Nephron (organoid): ENCODE results near the gene IL13RA2.
A peak's percentile ranks its signal among the peaks of the same experiment; 100 is the strongest.

Experiments
- H3K27ac Mint-ChIP-seq, 3 experiments: 2 replicates each; pipeline ENCODE4 v1.8.0; 2020; ENCODE audit warnings: mixed read lengths in 3 of 3, mild to moderate bottlenecking in 2 of 3, moderate library complexity in 1 of 3
- H3K27me3 Mint-ChIP-seq: 2 replicates; pipeline ENCODE4 v1.8.0; 2021; ENCODE audit warnings: low read depth, mild to moderate bottlenecking, moderate library complexity, mixed read lengths
- H3K36me3 Mint-ChIP-seq: 2 replicates; pipeline ENCODE4 v1.8.0; 2020; ENCODE audit warnings: low read depth, mixed read lengths
- H3K4me1 Mint-ChIP-seq: 2 replicates; pipeline ENCODE4 v1.8.0; 2020; ENCODE audit warnings: mixed read lengths
- H3K4me3 Mint-ChIP-seq, 3 experiments: 2 replicates each; pipeline ENCODE4 v1.8.0; 2020; ENCODE audit warnings: mild to moderate bottlenecking in 3 of 3, mixed read lengths in 3 of 3, moderate library complexity in 2 of 3
- H3K9me3 Mint-ChIP-seq: 2 replicates; pipeline ENCODE4 v1.8.0; 2020; ENCODE audit warnings: mixed read lengths
- TF ChIP-seq, protein P1 (sequence below), 3 experiments: fragments of 200-600 bp; sonication (generic); IDR thresholded peaks; one replicate each; pipeline ENCODE4 v1.5.0; 2021; ENCODE audit warnings: antibody characterized with exemption in 3 of 3; ENCODE audit not compliant: unreplicated experiment in 3 of 3

The IL13RA2 gene, protein sequence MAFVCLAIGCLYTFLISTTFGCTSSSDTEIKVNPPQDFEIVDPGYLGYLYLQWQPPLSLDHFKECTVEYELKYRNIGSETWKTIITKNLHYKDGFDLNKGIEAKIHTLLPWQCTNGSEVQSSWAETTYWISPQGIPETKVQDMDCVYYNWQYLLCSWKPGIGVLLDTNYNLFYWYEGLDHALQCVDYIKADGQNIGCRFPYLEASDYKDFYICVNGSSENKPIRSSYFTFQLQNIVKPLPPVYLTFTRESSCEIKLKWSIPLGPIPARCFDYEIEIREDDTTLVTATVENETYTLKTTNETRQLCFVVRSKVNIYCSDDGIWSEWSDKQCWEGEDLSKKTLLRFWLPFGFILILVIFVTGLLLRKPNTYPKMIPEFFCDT

DNA sequence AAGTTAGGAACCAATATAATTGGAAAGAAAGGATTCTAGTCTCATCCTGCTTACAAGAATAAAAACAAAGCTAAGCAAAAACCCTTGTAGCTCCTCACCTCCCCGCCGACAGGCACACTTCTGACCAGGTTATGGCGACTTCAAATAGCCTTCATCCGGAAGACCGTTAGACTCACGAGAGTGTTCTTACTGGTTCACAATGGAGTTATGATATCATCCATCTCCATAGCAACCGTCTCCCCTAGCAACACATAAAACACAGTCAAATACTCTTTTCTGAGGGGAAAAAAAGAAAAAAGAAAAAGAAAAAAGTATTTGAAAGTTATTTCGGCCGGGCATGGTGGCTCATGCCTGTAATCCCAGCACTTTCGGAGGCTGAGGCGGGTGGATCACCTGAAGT lies at the start of gene IL13RA2:
TSS of gene IL13RA2 (minus strand) at position 162 of the 400 bp plus-strand sequence. CDS start 347 bp downstream, outside the sequence.
- H3K4me1 Mint-ChIP-seq: peaks cover 6% of the 10 kb centered on the region
- H3K36me3 Mint-ChIP-seq: no peaks in the 10 kb centered on the region
- TF ChIP-seq, protein P1, sequence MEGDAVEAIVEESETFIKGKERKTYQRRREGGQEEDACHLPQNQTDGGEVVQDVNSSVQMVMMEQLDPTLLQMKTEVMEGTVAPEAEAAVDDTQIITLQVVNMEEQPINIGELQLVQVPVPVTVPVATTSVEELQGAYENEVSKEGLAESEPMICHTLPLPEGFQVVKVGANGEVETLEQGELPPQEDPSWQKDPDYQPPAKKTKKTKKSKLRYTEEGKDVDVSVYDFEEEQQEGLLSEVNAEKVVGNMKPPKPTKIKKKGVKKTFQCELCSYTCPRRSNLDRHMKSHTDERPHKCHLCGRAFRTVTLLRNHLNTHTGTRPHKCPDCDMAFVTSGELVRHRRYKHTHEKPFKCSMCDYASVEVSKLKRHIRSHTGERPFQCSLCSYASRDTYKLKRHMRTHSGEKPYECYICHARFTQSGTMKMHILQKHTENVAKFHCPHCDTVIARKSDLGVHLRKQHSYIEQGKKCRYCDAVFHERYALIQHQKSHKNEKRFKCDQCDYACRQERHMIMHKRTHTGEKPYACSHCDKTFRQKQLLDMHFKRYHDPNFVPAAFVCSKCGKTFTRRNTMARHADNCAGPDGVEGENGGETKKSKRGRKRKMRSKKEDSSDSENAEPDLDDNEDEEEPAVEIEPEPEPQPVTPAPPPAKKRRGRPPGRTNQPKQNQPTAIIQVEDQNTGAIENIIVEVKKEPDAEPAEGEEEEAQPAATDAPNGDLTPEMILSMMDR (IDR thresholded peaks at IDR 0.05; ENCODE audit: unreplicated experiment in 3 of 3): no peak
- no peak within 1 kb of the TSS for H3K27ac Mint-ChIP-seq
- H3K4me3 Mint-ChIP-seq: no peak within 1 kb of the TSS
- no peaks in the 10 kb centered on the region for H3K9me3 Mint-ChIP-seq
- H3K27me3 Mint-ChIP-seq: no peaks in the 10 kb centered on the region

GRCh38 chrX:115065304-115065703 lies 47.9 kb upstream of the IL13RA2 start:
- H3K27ac Mint-ChIP-seq: no peak overlapping the region

DNA sequence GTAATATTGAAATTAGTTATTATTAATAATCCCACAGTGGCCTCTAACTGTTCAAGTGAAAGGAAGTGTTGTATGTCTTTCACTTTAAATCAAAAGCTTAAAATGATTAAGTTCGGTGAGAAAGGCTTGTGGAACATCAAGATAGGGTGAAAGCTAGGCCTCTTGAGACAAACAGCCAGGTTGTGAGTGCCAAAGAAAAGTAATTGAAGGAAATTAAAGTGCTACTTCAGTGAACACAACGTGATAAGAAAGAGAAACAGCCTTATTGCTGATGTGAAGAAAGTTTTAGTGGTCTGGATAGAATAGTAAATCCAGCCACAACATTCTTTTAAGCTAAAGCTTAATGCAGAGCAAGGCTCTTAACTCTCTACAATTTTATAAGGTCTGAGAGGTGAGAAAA lies 42.6 kb upstream of the IL13RA2 start:
- TF ChIP-seq, protein P1 (IDR thresholded peaks at IDR 0.05; ENCODE audit: unreplicated experiment in 3 of 3): no peak
- Mint-ChIP-seq H3K27ac (peak overlapping the region in 2 of 3 experiments; percentile 20 to 26), H3K4me1 (peaks cover 20% of the 10 kb centered on the region), H3K4me3 (no peak overlapping the region), H3K36me3 (no peaks in the 10 kb centered on the region), H3K9me3 (peaks cover 16% of the 10 kb centered on the region), H3K27me3 (no peaks in the 10 kb centered on the region)

More at GRCh38 chrX:115065304-115065703, 47.9 kb upstream of the IL13RA2 start:
- Mint-ChIP-seq H3K36me3 (no peaks in the 10 kb centered on the region), H3K9me3 (peaks cover 12% of the 10 kb centered on the region), H3K4me3 (no peak overlapping the region), H3K4me1 (peaks cover 23% of the 10 kb centered on the region), H3K27me3 (no peaks in the 10 kb centered on the region)
- TF ChIP-seq, protein P1 (IDR thresholded peaks at IDR 0.05; ENCODE audit: unreplicated experiment in 3 of 3): no peak

GRCh38 chrX:115058276-115058675 lies 40.9 kb upstream of the IL13RA2 start:
- Mint-ChIP-seq H3K4me3 (no peak overlapping the region), H3K36me3 (no peaks in the 10 kb centered on the region), H3K4me1 (peaks cover 20% of the 10 kb centered on the region), H3K9me3 (peaks cover 13% of the 10 kb centered on the region), H3K27me3 (no peaks in the 10 kb centered on the region), H3K27ac (peak overlapping the region in 2 of 3 experiments; percentile 65 to 79)
- TF ChIP-seq, protein P1 (IDR thresholded peaks at IDR 0.05; ENCODE audit: unreplicated experiment in 3 of 3): no peak

DNA sequence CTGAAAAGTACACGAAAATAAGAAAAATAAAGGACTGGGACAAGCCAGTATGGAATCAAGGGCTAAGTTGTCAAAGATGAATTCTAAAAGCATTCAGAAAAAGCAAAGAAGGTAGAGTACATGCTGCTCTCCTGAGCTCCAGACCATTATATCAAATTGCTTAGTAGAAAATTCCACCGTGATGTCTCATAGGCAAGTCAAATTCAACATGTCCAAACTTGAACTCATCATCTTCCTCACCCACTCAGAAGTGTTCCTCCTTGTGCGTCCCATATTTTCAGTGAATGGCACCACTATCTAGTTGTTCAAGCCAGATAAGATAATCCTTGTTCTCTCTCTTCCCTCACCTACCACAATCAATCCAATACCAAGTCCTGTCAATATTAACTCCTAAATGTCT lies 37.5 kb upstream of the IL13RA2 start:
- H3K27ac Mint-ChIP-seq: no peak overlapping the region
- H3K27me3 Mint-ChIP-seq: no peaks in the 10 kb centered on the region
- TF ChIP-seq, protein P1 (IDR thresholded peaks at IDR 0.05; ENCODE audit: unreplicated experiment in 3 of 3): no peak
- H3K4me3 Mint-ChIP-seq: no peak overlapping the region
- no peaks in the 10 kb centered on the region for H3K9me3 Mint-ChIP-seq
- peaks cover 16% of the 10 kb centered on the region for H3K4me1 Mint-ChIP-seq
- no peaks in the 10 kb centered on the region for H3K36me3 Mint-ChIP-seq

- H3K9me3 Mint-ChIP-seq: no peaks in the 10 kb centered on the region
- H3K27me3 Mint-ChIP-seq: no peaks in the 10 kb centered on the region
- peaks cover 8% of the 10 kb centered on the region for H3K4me1 Mint-ChIP-seq
- H3K4me3 Mint-ChIP-seq: no peak overlapping the region
- TF ChIP-seq, protein P1 (IDR thresholded peaks at IDR 0.05; ENCODE audit: unreplicated experiment in 3 of 3): no peak
- no peak overlapping the region for H3K27ac Mint-ChIP-seq
- H3K36me3 Mint-ChIP-seq: no peaks in the 10 kb centered on the region
These were observed 35.8 kb upstream of the IL13RA2 start for GRCh38 chrX:115053223-115053622.
